T1000 (cell line): ENCODE data around the gene OR11H1.
"Not testable (repeated sequence)": the region's sequence is repeated elsewhere in the genome, so short reads cannot be mapped to it uniquely, and the experiment has no call there.

Source experiments
- DNase-seq: peaks from one replicate; lab custom pipeline; 2025; ENCODE audit warnings: mixed read lengths; lab: John Stamatoyannopoulos, UW

Gene OR11H1

GRCh38 chr22:15527892-15528291 is at the start of gene OR11H1:
Gene OR11H1, plus strand, starts transcription at chr22:15528192. Its CDS starts 0 bp downstream, at chr22:15528192.
- not testable (repeated sequence) for DNase-seq

- not testable (repeated sequence) for DNase-seq
Observed at GRCh38 chr22:15509967-15510366, 18.0 kb upstream of the OR11H1 start.

- DNase-seq, result not testable (repeated sequence)
Observed at GRCh38 chr22:15515896-15516295, 12.1 kb upstream of the OR11H1 start.

- DNase-seq, result not testable (repeated sequence)
Observed at GRCh38 chr22:15553767-15554166, 25.8 kb downstream of the OR11H1 start.

DNA sequence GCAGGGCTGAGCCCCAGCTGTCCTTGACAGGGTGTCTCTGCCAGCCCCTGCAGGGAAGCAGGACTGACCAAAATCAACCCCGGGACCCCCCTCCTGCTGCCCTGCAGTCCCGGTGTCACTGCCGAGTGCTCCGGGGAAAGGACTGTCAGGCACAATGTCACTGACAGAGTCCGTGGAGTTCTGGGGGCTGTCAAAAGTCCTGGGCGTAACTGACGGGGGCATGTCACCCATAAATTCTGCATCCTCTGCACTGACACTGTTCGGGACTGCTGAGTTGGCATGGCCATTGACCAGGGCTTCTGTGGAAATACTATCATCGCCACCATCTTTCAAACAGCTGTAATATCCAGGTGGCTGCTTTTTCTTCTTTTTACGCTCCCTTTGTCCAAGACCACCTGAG is 35.5 kb downstream of the OR11H1 start:
- not testable (repeated sequence) for DNase-seq

DNA sequence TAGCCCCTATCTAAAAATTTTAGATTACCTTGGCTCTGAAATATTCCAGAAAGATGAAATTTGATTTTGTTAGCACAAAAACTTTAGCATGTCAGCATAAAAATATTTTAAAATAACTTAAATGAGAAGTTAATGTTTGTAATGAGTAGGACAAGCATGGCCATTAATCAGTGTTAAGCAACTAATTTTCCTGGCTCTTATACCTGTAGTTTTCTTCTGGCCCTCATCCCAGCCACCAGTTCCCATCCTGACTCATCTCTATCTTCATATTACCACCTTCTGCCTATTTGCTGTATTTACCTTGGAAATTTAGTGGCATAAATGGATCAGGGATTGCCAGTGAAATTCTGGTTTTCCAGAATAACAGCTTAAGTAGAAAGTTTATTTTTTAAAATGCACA is 37.1 kb downstream of the OR11H1 start:
- DNase-seq, result not testable (repeated sequence)
